Renal pelvis (tissue), 4 donors: ENCODE data around the gene GNAS-AS1. TPM values are rescaled to one million over a fixed set of nuclear protein-coding genes. Genes with fewer than 3 reads are reported as not detected.

Source experiments
- DNase-seq: peaks from one replicate; pipeline ENCODE4 v3.0.0-alpha.2; 2013
- polyA plus RNA-seq, 3 donors: library from polyadenylated mRNA; unstranded; fragments of 120-200 nt; gene quantifications; one replicate each; pipeline ENCODE4 v1.2.1, GENCODE V29; 2013; ENCODE audit not compliant: insufficient read length in 3 of 3

GNAS-AS1 gene
- polyA plus RNA-seq, 3 donors: 0.83 to 1.4 (median 1.3) TPM

DNA sequence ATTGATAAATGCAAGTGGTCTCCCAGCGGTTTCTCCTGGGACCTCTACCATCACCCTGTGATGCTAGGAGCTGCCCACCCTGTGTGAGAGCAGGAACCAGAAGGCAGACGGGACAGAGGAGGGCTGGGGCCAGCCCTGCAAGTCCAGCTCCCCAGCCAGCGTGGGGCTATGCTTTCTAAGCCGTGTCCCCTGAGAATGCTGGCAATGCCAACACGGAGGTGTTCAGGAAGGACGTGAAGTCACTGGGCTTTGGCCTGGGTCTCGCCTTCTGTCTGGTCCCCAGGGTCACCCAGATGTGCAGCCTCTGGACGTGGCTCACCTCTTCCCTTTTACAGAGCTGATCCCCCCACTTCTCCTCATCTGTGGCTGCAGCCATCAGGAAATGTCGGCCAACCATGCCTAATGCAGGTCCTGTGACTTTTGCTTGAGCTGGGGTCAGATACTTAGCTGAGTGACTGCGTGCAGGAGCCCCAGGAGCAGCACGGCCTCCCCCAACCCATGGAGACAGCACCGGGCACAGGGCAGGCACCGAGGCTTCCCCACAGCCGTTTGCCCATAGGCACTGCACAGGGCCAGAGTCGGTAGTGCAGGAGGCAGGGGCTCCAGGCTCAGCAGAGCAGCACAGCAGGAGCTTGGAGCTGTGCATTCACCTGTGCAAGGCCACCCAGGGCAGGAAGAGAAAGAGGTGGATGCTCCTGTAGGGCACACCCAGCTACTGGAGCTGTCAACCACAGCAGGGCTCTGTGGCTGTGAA, 66.2 kb downstream of the GNAS-AS1 start:
- no peak for DNase-seq

DNA sequence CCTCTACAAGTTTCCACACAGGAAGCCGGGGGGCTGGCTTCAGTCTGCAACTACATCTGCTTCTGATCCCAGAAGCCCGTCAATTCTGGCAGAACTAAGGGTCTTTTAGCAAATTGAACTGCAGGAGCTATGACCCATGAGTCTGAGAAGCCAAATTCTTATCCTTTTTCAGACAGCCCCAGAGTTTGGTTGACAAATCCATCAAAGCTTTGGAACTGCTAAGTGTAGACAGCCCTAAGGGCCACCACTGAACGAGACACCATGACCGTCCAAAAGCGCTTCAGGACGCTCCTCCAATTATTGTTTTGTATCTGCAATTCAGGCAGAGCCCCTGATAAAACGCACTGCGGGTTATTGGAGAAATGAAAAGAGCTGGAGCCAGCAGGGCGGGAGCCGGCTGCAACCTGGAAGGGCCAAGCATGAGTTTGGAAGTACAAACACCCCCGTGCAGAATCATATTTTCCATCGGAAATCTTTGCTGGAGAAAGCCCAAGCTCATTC, 67.1 kb downstream of the GNAS-AS1 start:
- DNase-seq: no peak

DNA sequence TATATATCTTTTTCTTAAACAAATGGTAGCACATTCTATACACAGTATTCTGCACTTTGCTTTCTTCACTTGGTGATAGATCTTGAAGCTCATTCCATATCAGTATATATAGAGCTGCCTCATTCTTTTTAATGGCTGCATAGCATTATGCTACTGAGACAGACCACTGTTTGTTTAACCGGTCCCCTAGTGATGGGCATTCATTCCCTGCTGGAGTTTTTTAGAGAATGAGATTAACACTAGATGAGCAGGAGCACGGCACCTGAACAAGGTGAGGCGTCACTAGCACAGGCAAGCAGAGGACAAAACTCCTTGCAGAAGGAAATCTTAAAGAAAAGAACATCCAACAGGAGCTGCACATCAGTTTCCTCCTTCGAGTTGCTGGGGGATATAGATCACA, 69.6 kb downstream of the GNAS-AS1 start:
- no peak for DNase-seq

DNA sequence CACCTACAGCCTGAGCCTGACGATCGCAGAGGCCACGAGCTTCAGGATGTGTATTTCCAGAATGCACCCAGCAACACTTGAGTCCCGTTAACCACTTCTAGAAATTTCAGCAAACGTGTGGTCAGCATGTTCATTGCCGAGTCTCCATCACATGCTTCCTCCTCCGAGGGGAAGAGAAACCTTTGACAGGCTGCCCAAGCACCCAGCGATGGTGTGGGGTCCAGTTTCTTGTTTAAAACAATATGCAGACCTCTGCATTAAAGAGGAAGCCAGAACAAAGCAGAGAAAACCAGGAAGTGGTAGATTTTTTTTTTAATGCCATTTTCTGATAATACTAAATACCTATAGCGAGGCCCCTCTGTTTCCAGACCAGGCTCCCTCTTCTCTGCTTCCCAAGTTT, 71.9 kb downstream of the GNAS-AS1 start:
- no peak for DNase-seq

DNA sequence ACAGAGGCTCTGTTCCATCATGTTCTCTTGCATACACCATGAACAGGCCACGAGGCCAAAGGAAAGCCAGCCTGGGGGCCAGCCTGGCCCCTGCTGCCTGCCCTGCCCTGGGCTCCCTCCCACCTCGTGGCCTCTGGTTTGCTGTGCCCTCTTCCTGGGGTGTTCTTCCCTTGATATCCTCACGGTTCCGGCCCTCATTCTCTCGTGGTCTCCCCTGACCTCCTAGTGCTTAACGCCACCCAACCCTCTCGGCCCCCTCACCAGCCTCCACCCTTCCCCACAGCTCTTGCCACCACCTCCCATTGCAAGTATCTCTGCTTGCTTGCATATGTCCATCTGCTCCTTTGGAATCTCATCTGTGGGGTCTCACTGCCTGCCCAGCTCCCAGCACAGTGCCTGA, 73.0 kb downstream of the GNAS-AS1 start:
- DNase-seq: no peak

DNA sequence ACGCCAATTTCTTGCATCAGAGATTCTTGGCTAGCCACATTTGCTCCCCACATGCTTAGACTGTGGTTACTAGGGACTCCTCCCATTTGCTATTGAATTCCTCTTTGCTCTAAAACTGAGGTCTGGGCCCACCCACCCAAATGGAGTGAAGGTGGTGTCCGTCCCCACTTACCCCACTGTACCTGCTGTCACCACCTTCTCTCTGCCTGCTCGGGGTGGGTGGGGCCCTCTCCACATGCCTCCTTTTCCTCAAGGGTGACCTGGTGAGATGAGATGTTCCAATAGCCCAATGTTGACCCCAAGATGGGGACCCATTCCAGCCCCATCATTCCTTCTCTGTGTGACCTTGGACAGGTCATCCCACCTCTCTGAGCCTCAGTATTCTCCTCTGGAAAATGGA, 74.6 kb downstream of the GNAS-AS1 start:
- DNase-seq: no peak

DNA sequence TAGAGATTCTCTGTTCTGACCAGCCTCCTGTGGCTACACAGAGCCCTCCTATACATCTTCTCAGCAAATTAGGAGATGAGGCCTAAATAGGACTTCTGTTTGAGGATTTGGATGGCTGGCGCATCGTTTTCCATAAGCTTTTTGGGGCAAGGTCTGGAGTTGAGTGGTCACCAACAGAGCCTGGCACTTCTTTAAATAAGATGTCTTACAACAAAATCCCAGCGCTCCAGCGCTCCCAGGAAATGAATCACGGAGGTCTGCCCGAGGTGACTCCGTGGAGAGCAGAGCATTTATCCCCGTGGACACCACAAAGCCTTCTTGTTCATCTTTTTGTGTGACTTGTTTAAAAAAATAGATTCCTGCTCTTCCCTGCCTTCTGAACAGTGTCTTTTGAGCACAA, 75.3 kb downstream of the GNAS-AS1 start:
- DNase-seq: no peak

DNA sequence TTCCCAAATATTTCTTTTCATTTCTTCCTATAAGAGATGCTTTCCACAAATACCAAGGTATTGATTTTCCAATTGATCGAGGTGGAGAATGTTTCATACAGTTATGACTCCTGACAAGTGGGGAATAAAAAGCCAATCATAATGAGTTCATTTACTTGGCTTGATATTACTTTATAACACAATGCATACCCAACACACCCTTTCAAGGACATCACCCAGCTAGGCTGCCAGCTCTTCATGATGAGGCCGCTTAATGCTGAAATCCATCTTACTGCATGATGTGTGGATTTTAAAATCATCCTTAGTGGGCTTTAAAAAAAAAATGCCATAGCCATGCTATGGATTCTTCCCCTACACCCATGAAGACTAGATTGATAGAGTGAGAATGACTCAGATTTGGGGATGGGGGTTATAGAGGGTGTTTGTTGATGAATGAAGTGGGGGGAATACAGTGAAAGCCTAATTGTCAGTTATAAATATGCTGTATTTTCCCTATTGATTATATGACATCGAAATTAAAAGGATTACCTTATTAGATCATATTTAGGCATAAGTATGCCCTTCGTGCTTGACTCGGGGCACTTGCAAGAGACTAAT, 75.9 kb downstream of the GNAS-AS1 start:
- DNase-seq: no peak

DNA sequence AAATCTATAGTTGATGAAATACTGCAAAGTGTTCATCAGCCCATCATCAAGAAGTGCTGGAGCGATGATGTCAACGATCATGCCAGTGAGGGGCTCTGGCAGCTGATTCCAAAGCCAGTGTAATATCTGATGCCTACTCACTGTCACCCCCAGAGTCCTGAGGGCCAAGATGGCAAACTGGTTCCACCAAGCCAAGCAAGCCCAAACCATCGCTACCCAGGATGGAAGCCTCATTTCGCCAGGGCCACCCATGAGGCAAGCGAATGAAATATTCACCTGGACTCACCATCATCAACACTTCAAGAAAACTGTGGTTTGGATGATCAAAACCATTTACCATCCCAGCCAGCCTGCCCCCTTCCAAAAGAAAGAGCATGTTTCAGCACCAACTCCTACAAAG, 76.5 kb downstream of the GNAS-AS1 start:
- DNase-seq: no peak

DNA sequence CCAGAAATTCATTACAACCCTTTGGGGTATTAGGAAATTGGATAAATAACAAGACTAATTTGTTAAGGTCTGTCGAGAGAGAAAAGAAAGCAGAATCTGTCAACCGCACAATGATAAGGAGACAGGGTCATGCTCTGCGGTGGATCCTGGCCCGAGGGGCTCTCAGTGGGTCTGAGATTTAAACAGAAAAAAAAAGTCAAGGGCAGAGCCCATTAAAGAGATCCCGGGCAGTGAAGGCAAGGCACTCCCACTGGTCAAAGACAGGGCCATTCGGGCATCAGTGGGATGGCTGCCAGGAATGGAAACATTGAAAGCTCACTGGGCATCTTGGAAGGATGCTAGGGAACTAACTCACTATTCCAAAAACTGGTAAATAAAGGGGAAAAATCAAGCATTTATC, 77.9 kb downstream of the GNAS-AS1 start:
- no peak for DNase-seq

Other genes with a start within 250 kb of the GNAS-AS1 start
- 10 to 100 TPM; 49.6 to 89.2 (median 76.7) TPM for gene STX16, start 199.6 kb downstream of the GNAS-AS1 start, polyA plus RNA-seq
- gene NPEPL1, start 158.1 kb downstream of the GNAS-AS1 start, polyA plus RNA-seq: 10 to 100 TPM; 45.9 to 55.0 (median 53.1) TPM
- gene GNAS, start 1.8 kb upstream of the GNAS-AS1 start, polyA plus RNA-seq: 1,000 to 10,000 TPM; 1,780 to 2,253 (median 1,937) TPM
- gene NELFCD, start 130.4 kb upstream of the GNAS-AS1 start, polyA plus RNA-seq: 100 to 1,000 TPM; 129 to 156 (median 149) TPM
- 10 to 100 TPM; 74.9 to 80.5 (median 79.5) TPM for gene CTSZ, start 156.4 kb upstream of the GNAS-AS1 start, polyA plus RNA-seq
- 1 to 10 TPM; 1.6 to 3.2 (median 2.5) TPM for gene TUBB1, start 168.5 kb upstream of the GNAS-AS1 start, polyA plus RNA-seq
- 100 to 1,000 TPM; 155 to 257 (median 174) TPM for gene ATP5F1E, start 181.4 kb upstream of the GNAS-AS1 start, polyA plus RNA-seq
- gene PRELID3B, start 191.9 kb upstream of the GNAS-AS1 start, polyA plus RNA-seq: 10 to 100 TPM; 62.2 to 72.7 (median 65.6) TPM